ENCODE data around the gene ZBTB25.

Gene ZBTB25

GRCh38 chr14:64506721-64507120, 3.1 kb upstream of the ZBTB25 start:
- ATAC-seq (ENCODE audit: low read depth) (no peak), DNase-seq (ENCODE audit: low spot score in 2 of 2) (no peak)
- Mint-ChIP-seq H3K36me3 (peaks cover 2% of the 10 kb centered on the region), H3K27ac (peak overlapping the region; percentile 100), H3K27me3 (no peaks in the 10 kb centered on the region), H3K4me1 (peaks cover 61% of the 10 kb centered on the region), H3K4me3 (peak overlapping the region; percentile 91), H3K9me3 (no peaks in the 10 kb centered on the region)

GRCh38 chr14:64504897-64505794, 1.5 kb upstream of the ZBTB25 start:
- Mint-ChIP-seq H3K27ac (peak overlapping the region; percentile 100), H3K9me3 (no peaks in the 10 kb centered on the region), H3K27me3 (no peaks in the 10 kb centered on the region), H3K36me3 (peaks cover 2% of the 10 kb centered on the region), H3K4me1 (peaks cover 55% of the 10 kb centered on the region), H3K4me3 (peak overlapping the region; percentile 91)
- peak; percentile 73 to 86 for DNase-seq (ENCODE audit: low spot score in 2 of 2)
- peak; percentile 23 for ATAC-seq (ENCODE audit: low read depth)

- H3K27ac Mint-ChIP-seq, result peak within 1 kb of the TSS; percentile 100
- H3K27me3 Mint-ChIP-seq, result no peaks in the 10 kb centered on the region
- H3K4me3 Mint-ChIP-seq, result peak within 1 kb of the TSS; percentile 98
- H3K36me3 Mint-ChIP-seq, result peaks cover 2% of the 10 kb centered on the region
- H3K4me1 Mint-ChIP-seq, result peaks cover 56% of the 10 kb centered on the region
- DNase-seq (ENCODE audit: low spot score in 2 of 2) (peak; percentile 82 to 84), ATAC-seq (ENCODE audit: low read depth) (peak; percentile 37)
- H3K9me3 Mint-ChIP-seq, result no peaks in the 10 kb centered on the region
These were observed 765 bp upstream of the ZBTB25 start, which contains the start of gene ZBTB1 for GRCh38 chr14:64504310-64504896. Gene ZBTB1, plus strand, starts transcription at chr14:64504770. Its CDS starts 16,735 bp downstream, at chr14:64521505.

GRCh38 chr14:64502887-64503433, 678 bp downstream of the ZBTB25 start:
- DNase-seq (ENCODE audit: low spot score in 2 of 2), result peak; percentile 25
- peaks cover 42% of the 10 kb centered on the region for H3K4me1 Mint-ChIP-seq
- no peak for ATAC-seq (ENCODE audit: low read depth)
- no peaks in the 10 kb centered on the region for H3K9me3 Mint-ChIP-seq
- H3K4me3 Mint-ChIP-seq, result peak overlapping the region; percentile 98
- peaks cover 2% of the 10 kb centered on the region for H3K36me3 Mint-ChIP-seq
- peak overlapping the region; percentile 100 for H3K27ac Mint-ChIP-seq
- no peaks in the 10 kb centered on the region for H3K27me3 Mint-ChIP-seq

GRCh38 chr14:64502456-64502855, 1.2 kb downstream of the ZBTB25 start:
- H3K4me1 Mint-ChIP-seq, result peaks cover 40% of the 10 kb centered on the region
- H3K27ac Mint-ChIP-seq, result peak overlapping the region; percentile 100
- peak; percentile 25 to 31 for DNase-seq (ENCODE audit: low spot score in 2 of 2)
- H3K9me3 Mint-ChIP-seq, result no peaks in the 10 kb centered on the region
- no peak for ATAC-seq (ENCODE audit: low read depth)
- H3K27me3 Mint-ChIP-seq, result no peaks in the 10 kb centered on the region
- peaks cover 3% of the 10 kb centered on the region for H3K36me3 Mint-ChIP-seq
- H3K4me3 Mint-ChIP-seq, result peak overlapping the region; percentile 98

- no peak for ATAC-seq (ENCODE audit: low read depth)
- peaks cover 37% of the 10 kb centered on the region for H3K4me1 Mint-ChIP-seq
- H3K27me3 Mint-ChIP-seq, result no peaks in the 10 kb centered on the region
- H3K9me3 Mint-ChIP-seq, result no peaks in the 10 kb centered on the region
- peaks cover 3% of the 10 kb centered on the region for H3K36me3 Mint-ChIP-seq
- H3K27ac Mint-ChIP-seq, result peak overlapping the region; percentile 100
- peak overlapping the region; percentile 98 for H3K4me3 Mint-ChIP-seq
- no peak for DNase-seq (ENCODE audit: low spot score in 2 of 2)
These were observed 2.0 kb downstream of the ZBTB25 start for GRCh38 chr14:64501411-64502171.

GRCh38 chr14:64500088-64500487, 3.5 kb downstream of the ZBTB25 start:
- Mint-ChIP-seq H3K27ac (peak overlapping the region; percentile 100), H3K4me3 (no peak overlapping the region), H3K9me3 (no peaks in the 10 kb centered on the region), H3K4me1 (peaks cover 28% of the 10 kb centered on the region), H3K27me3 (no peaks in the 10 kb centered on the region), H3K36me3 (peaks cover 3% of the 10 kb centered on the region)
- ATAC-seq (ENCODE audit: low read depth), result no peak
- no peak for DNase-seq (ENCODE audit: low spot score in 2 of 2)

GRCh38 chr14:64496764-64497163, 6.9 kb downstream of the ZBTB25 start:
- no peak for DNase-seq (ENCODE audit: low spot score in 2 of 2)
- H3K4me3 Mint-ChIP-seq, result no peak overlapping the region
- peaks cover 7% of the 10 kb centered on the region for H3K36me3 Mint-ChIP-seq
- no peak overlapping the region for H3K27ac Mint-ChIP-seq
- H3K9me3 Mint-ChIP-seq, result no peaks in the 10 kb centered on the region
- H3K4me1 Mint-ChIP-seq, result peaks cover 27% of the 10 kb centered on the region
- ATAC-seq (ENCODE audit: low read depth), result no peak
- H3K27me3 Mint-ChIP-seq, result no peaks in the 10 kb centered on the region

GRCh38 chr14:64495252-64495651, 8.4 kb downstream of the ZBTB25 start:
- peaks cover 28% of the 10 kb centered on the region for H3K4me1 Mint-ChIP-seq
- ATAC-seq (ENCODE audit: low read depth) (no peak), DNase-seq (ENCODE audit: low spot score in 2 of 2) (no peak)
- H3K36me3 Mint-ChIP-seq, result peaks cover 16% of the 10 kb centered on the region
- H3K27ac Mint-ChIP-seq, result peak overlapping the region; percentile 24
- no peaks in the 10 kb centered on the region for H3K9me3 Mint-ChIP-seq
- H3K4me3 Mint-ChIP-seq, result no peak overlapping the region
- no peaks in the 10 kb centered on the region for H3K27me3 Mint-ChIP-seq

GRCh38 chr14:64493455-64493854, 10.2 kb downstream of the ZBTB25 start:
- Mint-ChIP-seq H3K4me1 (peaks cover 26% of the 10 kb centered on the region), H3K27ac (peak overlapping the region; percentile 74), H3K9me3 (no peaks in the 10 kb centered on the region), H3K27me3 (no peaks in the 10 kb centered on the region), H3K36me3 (peaks cover 18% of the 10 kb centered on the region), H3K4me3 (no peak overlapping the region)
- no peak for DNase-seq (ENCODE audit: low spot score in 2 of 2)
- ATAC-seq (ENCODE audit: low read depth), result no peak

- Mint-ChIP-seq H3K27ac (no peak overlapping the region), H3K4me3 (no peak overlapping the region), H3K9me3 (no peaks in the 10 kb centered on the region), H3K36me3 (peaks cover 21% of the 10 kb centered on the region), H3K4me1 (peaks cover 26% of the 10 kb centered on the region), H3K27me3 (no peaks in the 10 kb centered on the region)
- DNase-seq (ENCODE audit: low spot score in 2 of 2), result no peak
- no peak for ATAC-seq (ENCODE audit: low read depth)
These were observed 12.0 kb downstream of the ZBTB25 start for GRCh38 chr14:64491637-64492036.

GRCh38 chr14:64488590-64489099, 15.0 kb downstream of the ZBTB25 start:
- H3K9me3 Mint-ChIP-seq, result no peaks in the 10 kb centered on the region
- DNase-seq (ENCODE audit: low spot score in 2 of 2), result no peak
- peak overlapping the region; percentile 24 for H3K27ac Mint-ChIP-seq
- no peak for ATAC-seq (ENCODE audit: low read depth)
- no peak overlapping the region for H3K4me3 Mint-ChIP-seq
- H3K27me3 Mint-ChIP-seq, result no peaks in the 10 kb centered on the region
- H3K36me3 Mint-ChIP-seq, result peaks cover 21% of the 10 kb centered on the region
- peaks cover 20% of the 10 kb centered on the region for H3K4me1 Mint-ChIP-seq

GRCh38 chr14:64478634-64479250, 24.9 kb downstream of the ZBTB25 start:
- Mint-ChIP-seq H3K4me1 (peaks cover 7% of the 10 kb centered on the region), H3K9me3 (no peaks in the 10 kb centered on the region), H3K36me3 (peaks cover 5% of the 10 kb centered on the region), H3K27me3 (no peaks in the 10 kb centered on the region), H3K27ac (no peak overlapping the region), H3K4me3 (no peak overlapping the region)
- ATAC-seq (ENCODE audit: low read depth) (peak; percentile 34), DNase-seq (ENCODE audit: low spot score in 2 of 2) (peak in 1 of 2 donors; percentile 42)

Measured in memory B cell (primary cell).